SK-N-MC (cell line): ENCODE measurements around the gene DNAJA1.

Experiments used
- DNase-seq: peaks from one replicate; pipeline ENCODE4 v3.0.0-alpha.2; 2011; ENCODE audit warnings: low read depth, low spot score
- H3K27ac ChIP-seq: fragments of 200-600 bp; sonication (generic); 2 replicates; pipeline ENCODE4 v1.5.1; 2016; ENCODE audit warnings: mixed run types
- H3K36me3 ChIP-seq: fragments of 200-600 bp; sonication (generic); 2 replicates; pipeline ENCODE4 v1.6.1; 2017; ENCODE audit warnings: antibody characterized with exemption, low read length, mixed read lengths; ENCODE audit not compliant: insufficient read depth
- H3K4me3 ChIP-seq: fragments of 200-600 bp; sonication (generic); 2 replicates; pipeline ENCODE4 v1.5.1; 2016
- H3K9ac ChIP-seq: fragments of 200-600 bp; sonication (generic); 2 replicates; pipeline ENCODE4 v1.8.0; 2017; ENCODE audit warnings: mixed run types, mixed read lengths; ENCODE audit not compliant: insufficient read length
- H3K9me3 ChIP-seq: fragments of 200-600 bp; sonication (generic); 2 replicates; pipeline ENCODE4 v1.6.1; 2017; ENCODE audit warnings: low read depth, mild to moderate bottlenecking, antibody characterized with exemption, low read length, moderate library complexity, mixed read lengths
- EZH2 ChIP-seq: fragments of 200-600 bp; sonication (generic); IDR thresholded peaks from one replicate; pipeline ENCODE4 v1.6.1; 2017; ENCODE audit warnings: antibody characterized with exemption
- FOXP2 ChIP-seq: optimal IDR thresholded peaks from 2 replicates; pipeline ENCODE3; 2011; ENCODE audit warnings: mild to moderate bottlenecking, moderate library complexity; ENCODE audit not compliant: insufficient read depth; ENCODE audit errors: extremely low read length, control extremely low read depth
- POLR2AphosphoS5 ChIP-seq: IDR thresholded peaks from 2 replicates; pipeline ENCODE4 v1.6.1; 2012; ENCODE audit warnings: mild to moderate bottlenecking, low read depth, low read length, borderline replicate concordance

Gene DNAJA1

GRCh38 chr9:33022755-33023154, 2.3 kb upstream of the DNAJA1 start:
- no peak for DNase-seq
- Histone ChIP-seq H3K36me3 (peaks cover 46% of the 10 kb centered on the region), H3K4me3 (peak overlapping the region; percentile 19)

GRCh38 chr9:33023661-33024060, 1.4 kb upstream of the DNAJA1 start:
- Histone ChIP-seq H3K27ac (peak overlapping the region; percentile 88), H3K4me3 (peak overlapping the region; percentile 96), H3K9me3 (no peaks in the 10 kb centered on the region), H3K9ac (peak overlapping the region; percentile 97), H3K36me3 (peaks cover 54% of the 10 kb centered on the region)
- no peak for DNase-seq
- no peak for TF ChIP-seq EZH2
- TF ChIP-seq FOXP2: no peak
- TF ChIP-seq POLR2AphosphoS5: no peak

More at GRCh38 chr9:33022755-33023154, 2.3 kb upstream of the DNAJA1 start:
- H3K9me3 ChIP-seq: no peaks in the 10 kb centered on the region
- TF ChIP-seq FOXP2: no peak
- no peak for TF ChIP-seq POLR2AphosphoS5
- TF ChIP-seq EZH2: no peak
- peak overlapping the region; percentile 71 for H3K27ac ChIP-seq
- no peak overlapping the region for H3K9ac ChIP-seq

- Histone ChIP-seq H3K4me3 (peak overlapping the region; percentile 96), H3K9ac (peak overlapping the region; percentile 97), H3K36me3 (peaks cover 57% of the 10 kb centered on the region), H3K27ac (peak overlapping the region; percentile 88), H3K9me3 (no peaks in the 10 kb centered on the region)
- DNase-seq: no peak
- TF ChIP-seq EZH2: no peak
- TF ChIP-seq FOXP2: no peak
- no peak for TF ChIP-seq POLR2AphosphoS5
These were observed 727 bp upstream of the DNAJA1 start for GRCh38 chr9:33024126-33024965.

- H3K4me3 ChIP-seq: peak overlapping the region; percentile 96
- H3K27ac ChIP-seq: peak overlapping the region; percentile 89
- DNase-seq: no peak
- TF ChIP-seq EZH2 (no peak), FOXP2 (no peak), POLR2AphosphoS5 (no peak)
- H3K9ac ChIP-seq: peak overlapping the region; percentile 97
- H3K9me3 ChIP-seq: no peaks in the 10 kb centered on the region
- H3K36me3 ChIP-seq: peaks cover 66% of the 10 kb centered on the region
These were observed 684 bp downstream of the DNAJA1 start for GRCh38 chr9:33025572-33026342.

- Histone ChIP-seq H3K9me3 (no peaks in the 10 kb centered on the region), H3K36me3 (peaks cover 82% of the 10 kb centered on the region), H3K27ac (0 out of 2 replicates have a peak overlapping the region, but pooled peaks have one; percentile 47), H3K4me3 (peak overlapping the region; percentile 45; the same call in 1 of the 2 replicates), H3K9ac (peak overlapping the region; percentile 55)
- DNase-seq: no peak
- TF ChIP-seq FOXP2 (no peak), EZH2 (no peak), POLR2AphosphoS5 (no peak)
These were observed 4.2 kb downstream of the DNAJA1 start for GRCh38 chr9:33029231-33029786.

- Histone ChIP-seq H3K27ac (no peak overlapping the region; the same call in 1 of the 2 replicates), H3K4me3 (no peak overlapping the region), H3K9ac (no peak overlapping the region), H3K36me3 (peaks cover 92% of the 10 kb centered on the region), H3K9me3 (no peaks in the 10 kb centered on the region)
- TF ChIP-seq POLR2AphosphoS5 (no peak), FOXP2 (no peak), EZH2 (no peak)
- DNase-seq: no peak
These were observed 5.2 kb downstream of the DNAJA1 start for GRCh38 chr9:33030285-33030684.

GRCh38 chr9:33032292-33032691, 7.2 kb downstream of the DNAJA1 start:
- Histone ChIP-seq H3K36me3 (peaks cover 97% of the 10 kb centered on the region), H3K9me3 (no peaks in the 10 kb centered on the region), H3K27ac (no peak overlapping the region), H3K4me3 (no peak overlapping the region; the same call in 1 of the 2 replicates), H3K9ac (no peak overlapping the region)
- DNase-seq: no peak
- TF ChIP-seq FOXP2 (no peak), POLR2AphosphoS5 (no peak), EZH2 (no peak)

- TF ChIP-seq POLR2AphosphoS5 (no peak), EZH2 (no peak), FOXP2 (no peak)
These were observed 7.8 kb downstream of the DNAJA1 start for GRCh38 chr9:33032865-33033264.

More at GRCh38 chr9:33032865-33033264, 7.8 kb downstream of the DNAJA1 start:
- Histone ChIP-seq H3K36me3 (peaks cover 97% of the 10 kb centered on the region), H3K4me3 (no peak overlapping the region), H3K27ac (no peak overlapping the region), H3K9ac (no peak overlapping the region), H3K9me3 (no peaks in the 10 kb centered on the region)
- no peak for DNase-seq
